Smooth muscle cell (in vitro differentiated cells): ENCODE data around the gene TXNDC11. TPM values are rescaled to one million over a fixed set of nuclear protein-coding genes. Genes with fewer than 3 reads are reported as not detected.

Experiments
- DNase-seq: peaks from one replicate; lab custom pipeline; 2025; ENCODE audit not compliant: unreplicated experiment; lab: John Stamatoyannopoulos, UW
- H2AFZ ChIP-seq: fragments of 200-600 bp; sonication (generic); 2 replicates; pipeline ENCODE4 v1.6.0; 2016; ENCODE audit warnings: antibody characterized with exemption, low read depth, mild to moderate bottlenecking
- H3F3A ChIP-seq: fragments of 200-600 bp; sonication (generic); 2 replicates; pipeline ENCODE4 v1.6.0; 2017; ENCODE audit warnings: antibody characterized with exemption, low read depth
- H3K27ac ChIP-seq: fragments of 200-600 bp; sonication (generic); 2 replicates; pipeline ENCODE4 v1.5.1; 2016; ENCODE audit warnings: low read depth, mild to moderate bottlenecking
- H3K27me3 ChIP-seq: fragments of 200-600 bp; sonication (generic); 2 replicates; pipeline ENCODE4 v1.6.1; 2016; ENCODE audit warnings: low read depth, mild to moderate bottlenecking
- H3K36me3 ChIP-seq: fragments of 200-600 bp; sonication (generic); 2 replicates; pipeline ENCODE4 v1.5.1; 2016; ENCODE audit warnings: low read depth
- H3K4me1 ChIP-seq: fragments of 200-600 bp; sonication (generic); 2 replicates; pipeline ENCODE4 v1.5.1; 2016; ENCODE audit warnings: low read depth
- H3K4me2 ChIP-seq: fragments of 200-600 bp; sonication (generic); 2 replicates; pipeline ENCODE4 v1.6.0; 2016; ENCODE audit warnings: mild to moderate bottlenecking
- H3K4me3 ChIP-seq: fragments of 200-600 bp; sonication (generic); 2 replicates; pipeline ENCODE4 v1.5.1; 2016; ENCODE audit warnings: mild to moderate bottlenecking
- H3K79me2 ChIP-seq: fragments of 200-600 bp; sonication (generic); 2 replicates; pipeline ENCODE4 v1.6.0; 2016; ENCODE audit warnings: low read depth, mild to moderate bottlenecking
- H3K9ac ChIP-seq: fragments of 200-600 bp; sonication (generic); 2 replicates; pipeline ENCODE4 v1.6.0; 2016; ENCODE audit warnings: low read depth
- H3K9me3 ChIP-seq: fragments of 200-600 bp; sonication (generic); replicated peaks from 2 replicates; pipeline ENCODE4 v1.5.1; 2016; ENCODE audit warnings: low read depth
- H4K20me1 ChIP-seq: fragments of 200-600 bp; sonication (generic); 2 replicates; pipeline ENCODE4 v1.6.0; 2016; ENCODE audit warnings: low read depth
- WGBS: methylation state at CpG from one replicate; pipeline ENCODE4 v1.1.7; 2016; ENCODE audit warnings: low lambda C conversion rate; 5-methylcytosine and 5-hydroxymethylcytosine counted together
- polyA plus RNA-seq: library from polyadenylated mRNA; unstranded; fragments of >200 nt; fragmentation: Nextera tagmentation; extraction: Ambion mirVana; gene quantifications from 2 replicates; pipeline ENCODE4 v1.2.1, GENCODE V29; 2016
- total RNA-seq: library from RNA; depleted of rRNA; stranded (reverse); fragments of >200 nt; gene quantifications from 2 replicates; pipeline ENCODE4 v1.2.3, GENCODE V29; 2014
- TF ChIP-seq, protein P1 (sequence below): fragments of 200-600 bp; sonication (generic); IDR thresholded peaks from 2 replicates; pipeline ENCODE4 v1.5.1; 2017; ENCODE audit warnings: borderline replicate concordance, mild to moderate bottlenecking, antibody characterized with exemption; ENCODE audit not compliant: insufficient read depth, poor library complexity, severe bottlenecking

Gene TXNDC11
- total and polyA plus RNA-seq, 2 experiments from 2014 or later: 27.3 to 30.8 TPM

GRCh38 chr16:11665071-11665491 is 77.6 kb downstream of the TXNDC11 start:
- peaks cover 11% of the 10 kb centered on the region for H3K79me2 ChIP-seq
- peaks cover 12% of the 10 kb centered on the region for H4K20me1 ChIP-seq
- H3K4me1 ChIP-seq: peaks cover 9% of the 10 kb centered on the region
- DNase-seq: no peak
- TF ChIP-seq, protein P1, sequence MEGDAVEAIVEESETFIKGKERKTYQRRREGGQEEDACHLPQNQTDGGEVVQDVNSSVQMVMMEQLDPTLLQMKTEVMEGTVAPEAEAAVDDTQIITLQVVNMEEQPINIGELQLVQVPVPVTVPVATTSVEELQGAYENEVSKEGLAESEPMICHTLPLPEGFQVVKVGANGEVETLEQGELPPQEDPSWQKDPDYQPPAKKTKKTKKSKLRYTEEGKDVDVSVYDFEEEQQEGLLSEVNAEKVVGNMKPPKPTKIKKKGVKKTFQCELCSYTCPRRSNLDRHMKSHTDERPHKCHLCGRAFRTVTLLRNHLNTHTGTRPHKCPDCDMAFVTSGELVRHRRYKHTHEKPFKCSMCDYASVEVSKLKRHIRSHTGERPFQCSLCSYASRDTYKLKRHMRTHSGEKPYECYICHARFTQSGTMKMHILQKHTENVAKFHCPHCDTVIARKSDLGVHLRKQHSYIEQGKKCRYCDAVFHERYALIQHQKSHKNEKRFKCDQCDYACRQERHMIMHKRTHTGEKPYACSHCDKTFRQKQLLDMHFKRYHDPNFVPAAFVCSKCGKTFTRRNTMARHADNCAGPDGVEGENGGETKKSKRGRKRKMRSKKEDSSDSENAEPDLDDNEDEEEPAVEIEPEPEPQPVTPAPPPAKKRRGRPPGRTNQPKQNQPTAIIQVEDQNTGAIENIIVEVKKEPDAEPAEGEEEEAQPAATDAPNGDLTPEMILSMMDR: no peak
- no peaks in the 10 kb centered on the region for H3F3A ChIP-seq
- no peak overlapping the region for H3K4me3 ChIP-seq
- no peak overlapping the region for H3K9ac ChIP-seq
- WGBS: 50% methylated on average over 11 of the region's 11 CpGs
- H3K27ac ChIP-seq: no peak overlapping the region
- H3K4me2 ChIP-seq: no peak overlapping the region
- no peaks in the 10 kb centered on the region for H3K36me3 ChIP-seq
- no peaks in the 10 kb centered on the region for H3K27me3 ChIP-seq
- H3K9me3 ChIP-seq: no peaks in the 10 kb centered on the region
- H2AFZ ChIP-seq: no peak overlapping the region

GRCh38 chr16:11662582-11662981 is 80.1 kb downstream of the TXNDC11 start:
- Histone ChIP-seq H3K27ac (no peak overlapping the region), H3K79me2 (no peaks in the 10 kb centered on the region), H3K27me3 (no peaks in the 10 kb centered on the region), H3K36me3 (no peaks in the 10 kb centered on the region), H3K9ac (no peak overlapping the region), H3K4me3 (no peak overlapping the region), H3K4me1 (peaks cover 5% of the 10 kb centered on the region), H2AFZ (no peak overlapping the region), H3K9me3 (no peaks in the 10 kb centered on the region), H3F3A (no peaks in the 10 kb centered on the region), H4K20me1 (no peaks in the 10 kb centered on the region), H3K4me2 (no peak overlapping the region)
- TF ChIP-seq, protein P1: no peak
- DNase-seq: no peak
- WGBS: 95% methylated on average over 5 of the region's 5 CpGs

DNA sequence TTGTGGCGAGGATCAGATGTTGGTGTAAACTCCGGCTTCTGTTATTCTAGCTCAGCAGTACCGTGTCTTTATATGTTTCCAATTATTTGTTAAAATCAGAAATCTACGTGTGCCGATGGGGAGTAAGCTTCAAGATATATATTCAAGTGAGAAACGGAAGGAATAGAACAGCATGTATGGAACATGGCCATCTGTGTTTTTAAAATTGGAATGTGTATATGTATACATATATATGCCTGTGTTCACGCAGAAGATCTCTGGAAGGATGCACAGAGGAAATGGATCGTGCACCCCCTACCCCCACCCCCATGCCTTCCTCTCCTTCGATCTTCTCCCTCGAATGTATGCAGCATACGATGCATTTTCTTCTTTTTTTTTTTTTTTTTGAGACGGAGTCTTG is 82.1 kb downstream of the TXNDC11 start:
- DNase-seq: no peak
- no peaks in the 10 kb centered on the region for H3K79me2 ChIP-seq
- H3K27me3 ChIP-seq: no peaks in the 10 kb centered on the region
- H3K4me2 ChIP-seq: no peak overlapping the region
- H3K4me3 ChIP-seq: no peak overlapping the region
- no peaks in the 10 kb centered on the region for H3K36me3 ChIP-seq
- H2AFZ ChIP-seq: no peak overlapping the region
- peaks cover 5% of the 10 kb centered on the region for H3K4me1 ChIP-seq
- H4K20me1 ChIP-seq: no peaks in the 10 kb centered on the region
- TF ChIP-seq, protein P1: no peak
- H3K9ac ChIP-seq: no peak overlapping the region
- WGBS: 87% methylated on average over 12 of the region's 12 CpGs
- H3K9me3 ChIP-seq: no peaks in the 10 kb centered on the region
- H3F3A ChIP-seq: no peaks in the 10 kb centered on the region
- H3K27ac ChIP-seq: no peak overlapping the region

- Histone ChIP-seq H2AFZ (no peak overlapping the region), H3K27me3 (no peaks in the 10 kb centered on the region), H3K36me3 (no peaks in the 10 kb centered on the region), H3K27ac (no peak overlapping the region), H3K4me2 (no peak overlapping the region), H3K9ac (no peak overlapping the region), H3K79me2 (no peaks in the 10 kb centered on the region), H3K4me3 (no peak overlapping the region), H3K9me3 (no peaks in the 10 kb centered on the region), H3K4me1 (no peaks in the 10 kb centered on the region), H4K20me1 (no peaks in the 10 kb centered on the region), H3F3A (no peaks in the 10 kb centered on the region)
- TF ChIP-seq, protein P1: no peak
- no peak for DNase-seq
- WGBS: 70% methylated on average over 19 of the region's 19 CpGs
These were observed 83.6 kb downstream of the TXNDC11 start for GRCh38 chr16:11658896-11659708.
